Spleen (tissue), 11 donors: ENCODE measurements around the gene GJB1. TPM values are rescaled to one million over a fixed set of nuclear protein-coding genes. Genes with fewer than 3 reads are reported as not detected.
A peak's percentile ranks its signal among the peaks of the same experiment; 100 is the strongest.

Experiments used
- DNase-seq: peaks from one replicate; pipeline ENCODE4 v3.0.0-alpha.2; 2020
- H3K27ac ChIP-seq, 8 donors: fragments of 200-600 bp; sonication (generic) in 7 of 8; 1 replicate in 4 of 8; 2 replicates in 4 of 8; pipeline versions ENCODE4 v1.5.0 to v1.8.0; 2016 to 2021; ENCODE audit warnings: inconsistent platforms in 4 of 8, mild to moderate bottlenecking in 4 of 8, moderate library complexity in 1 of 8
- H3K27me3 ChIP-seq, 7 donors: fragments of 200-600 bp; sonication (generic) in 6 of 7; replicated peaks in 1 of 7; 1 replicate in 4 of 7; 2 replicates in 3 of 7; pipeline versions ENCODE4 v1.5.0 to v1.8.0; 2016 to 2021; ENCODE audit warnings: inconsistent platforms in 3 of 7, mild to moderate bottlenecking in 1 of 7
- H3K36me3 ChIP-seq, 6 donors: fragments of 200-600 bp; sonication (generic) in 5 of 6; 1 replicate in 4 of 6; 2 replicates in 2 of 6; pipeline versions ENCODE4 v1.5.0 to v1.8.0; 2016 to 2021; ENCODE audit warnings: inconsistent platforms in 2 of 6
- H3K4me1 ChIP-seq, 6 donors: fragments of 200-600 bp; sonication (generic) in 5 of 6; 1 replicate in 3 of 6; 2 replicates in 3 of 6; pipeline versions ENCODE4 v1.5.0 to v1.8.0; 2016 to 2021; ENCODE audit warnings: inconsistent platforms in 3 of 6
- H3K4me3 ChIP-seq, 8 donors: fragments of 200-600 bp; sonication (generic) in 7 of 8; 1 replicate in 4 of 8; 2 replicates in 4 of 8; pipeline versions ENCODE4 v1.5.0 to v1.8.0; 2016 to 2021; ENCODE audit warnings: inconsistent platforms in 4 of 8, mild to moderate bottlenecking in 4 of 8, moderate library complexity in 2 of 8
- H3K9me3 ChIP-seq, 8 donors: fragments of 200-600 bp; sonication (generic) in 7 of 8; 1 replicate in 4 of 8; 2 replicates in 4 of 8; pipeline versions ENCODE4 v1.5.0 to v1.8.0; 2016 to 2021; ENCODE audit warnings: inconsistent platforms in 4 of 8
- POLR2A ChIP-seq, 3 donors: fragments of 450-650 bp; IDR thresholded peaks; one replicate each; pipeline ENCODE4 v1.5.1; 2017; ENCODE audit warnings: antibody characterized with exemption in 3 of 3, mild to moderate bottlenecking in 1 of 3
- POLR2AphosphoS5 ChIP-seq, 3 donors: sonication (generic); formaldehyde crosslinking; IDR thresholded peaks; one replicate each; pipeline ENCODE4 v1.5.1; 2017; ENCODE audit warnings: antibody characterized with exemption in 3 of 3
- WGBS, 5 donors: extraction: QIAGEN DNeasy Blood & Tissue Kit in 3 of 5; methylation state at CpG; one replicate each; pipeline versions ENCODE4 v1.1.5 to v1.1.7; 2013 to 2018; 5-methylcytosine and 5-hydroxymethylcytosine counted together
- intact Hi-C: fragments of 100-400 bp; cut with DNase I; formaldehyde crosslinking; loops from one replicate; pipeline ENCODE4 v1.15.0; 2023; ENCODE audit warnings: low total_unique reads
- polyA plus RNA-seq, 3 donors: library from polyadenylated mRNA; stranded (reverse); fragments of 200-250 nt; gene quantifications; one replicate each; pipeline ENCODE4 v1.2.1, GENCODE V29; 2013
- total RNA-seq, 7 donors: library from RNA; depleted of rRNA in 3 of 7; stranded (reverse); fragments of >200 nt in 3 of 7; fragmentation: NEBNext Ultra II Directional in 4 of 7; extraction: Animal tissue kit (Norgen Biotek cat#: 25700) in 4 of 7; gene quantifications; one replicate each; pipeline versions ENCODE4 v1.1.0 to v1.2.1, GENCODE V29; 2016 to 2021
- TF ChIP-seq, protein P1 (sequence below), 11 experiments: fragments of 200-600 bp in 7 of 11; fragments of 450-650 bp in 4 of 11; sonication (generic) in 4 of 11; IDR thresholded peaks in 8 of 11; conservative IDR thresholded peaks in 3 of 11; 1 replicate in 7 of 11; 2 replicates in 4 of 11; pipeline versions ENCODE4 v1.4.0 to v1.8.0; 2016 to 2021; ENCODE audit warnings: antibody characterized with exemption in 11 of 11, inconsistent platforms in 4 of 11, mild to moderate bottlenecking in 1 of 11
- donor health status: healthy with polysubstance abuse.
- donor health status: DM: no; HTN: no; CAD: no; lungs with moderate emphysema.
- donor health status: DM: no; HTN: no; CAD: no.
- donor health status: Bipolar disorder and iron deficiency.
- donor health status: healthy.
- donor health status: DM: no; HTN: no; CAD: no.
- donor health status: DM: yes; HTN: yes; CAD: no.

Gene GJB1
- total and polyA plus RNA-seq, 10 donors, result not detected

DNA sequence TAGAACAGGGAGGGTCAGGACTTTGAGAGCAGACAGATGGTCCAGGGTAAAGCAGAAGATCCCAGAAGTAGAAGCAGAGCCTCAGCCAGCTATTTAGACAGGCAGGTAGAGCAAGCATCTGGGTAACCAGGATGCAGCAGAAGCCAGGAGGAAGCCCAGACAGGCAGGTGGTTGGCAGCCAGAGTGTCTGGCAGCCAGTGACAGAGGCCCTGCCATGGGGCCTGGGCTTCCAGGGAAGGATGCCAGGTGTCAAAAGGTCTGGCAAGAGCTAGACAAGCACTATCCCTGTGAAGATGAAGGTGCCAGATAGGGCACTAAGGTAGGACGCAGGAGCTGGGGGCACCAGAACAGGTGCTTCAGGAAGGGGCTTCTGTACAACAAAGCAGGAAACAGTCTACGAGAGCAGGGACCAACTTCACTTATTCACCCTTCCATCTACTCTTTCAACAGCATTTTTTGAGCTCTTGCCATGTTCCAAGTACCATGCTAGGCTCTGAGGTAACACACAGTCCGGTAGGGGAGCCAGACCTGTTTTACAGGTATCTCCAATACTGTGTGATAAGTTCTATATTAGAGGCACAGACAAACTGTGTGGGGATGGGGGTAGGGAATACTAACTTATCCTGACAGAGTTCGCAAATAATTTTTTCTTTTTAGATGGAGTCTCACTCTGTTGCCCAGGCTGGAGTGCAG, 38.1 kb upstream of the GJB1 start:
- TF ChIP-seq POLR2AphosphoS5 (IDR thresholded peaks at IDR 0.05) (no peak), POLR2A (IDR thresholded peaks at IDR 0.05) (no peak)
- TF ChIP-seq, protein P1, sequence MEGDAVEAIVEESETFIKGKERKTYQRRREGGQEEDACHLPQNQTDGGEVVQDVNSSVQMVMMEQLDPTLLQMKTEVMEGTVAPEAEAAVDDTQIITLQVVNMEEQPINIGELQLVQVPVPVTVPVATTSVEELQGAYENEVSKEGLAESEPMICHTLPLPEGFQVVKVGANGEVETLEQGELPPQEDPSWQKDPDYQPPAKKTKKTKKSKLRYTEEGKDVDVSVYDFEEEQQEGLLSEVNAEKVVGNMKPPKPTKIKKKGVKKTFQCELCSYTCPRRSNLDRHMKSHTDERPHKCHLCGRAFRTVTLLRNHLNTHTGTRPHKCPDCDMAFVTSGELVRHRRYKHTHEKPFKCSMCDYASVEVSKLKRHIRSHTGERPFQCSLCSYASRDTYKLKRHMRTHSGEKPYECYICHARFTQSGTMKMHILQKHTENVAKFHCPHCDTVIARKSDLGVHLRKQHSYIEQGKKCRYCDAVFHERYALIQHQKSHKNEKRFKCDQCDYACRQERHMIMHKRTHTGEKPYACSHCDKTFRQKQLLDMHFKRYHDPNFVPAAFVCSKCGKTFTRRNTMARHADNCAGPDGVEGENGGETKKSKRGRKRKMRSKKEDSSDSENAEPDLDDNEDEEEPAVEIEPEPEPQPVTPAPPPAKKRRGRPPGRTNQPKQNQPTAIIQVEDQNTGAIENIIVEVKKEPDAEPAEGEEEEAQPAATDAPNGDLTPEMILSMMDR (IDR thresholded peaks at IDR 0.05 in 8 of 11, conservative IDR thresholded peaks at IDR 0.05 in 3 of 11), result no peak
- Histone ChIP-seq H3K27me3 (no peaks in the 10 kb centered on the region), H3K9me3 (no peaks in the 10 kb centered on the region), H3K4me1 (peaks cover 0 to 20% (median 12%) of the 10 kb centered on the region in 6 donors), H3K4me3 (no peak overlapping the region), H3K27ac (no peak overlapping the region), H3K36me3 (no peaks in the 10 kb centered on the region)
- WGBS, 5 donors, result 83 to 93% (median 87%) methylated on average over 4 of the region's 4 CpGs
- no peak for DNase-seq
- intact Hi-C loops, result no loop called here

DNA sequence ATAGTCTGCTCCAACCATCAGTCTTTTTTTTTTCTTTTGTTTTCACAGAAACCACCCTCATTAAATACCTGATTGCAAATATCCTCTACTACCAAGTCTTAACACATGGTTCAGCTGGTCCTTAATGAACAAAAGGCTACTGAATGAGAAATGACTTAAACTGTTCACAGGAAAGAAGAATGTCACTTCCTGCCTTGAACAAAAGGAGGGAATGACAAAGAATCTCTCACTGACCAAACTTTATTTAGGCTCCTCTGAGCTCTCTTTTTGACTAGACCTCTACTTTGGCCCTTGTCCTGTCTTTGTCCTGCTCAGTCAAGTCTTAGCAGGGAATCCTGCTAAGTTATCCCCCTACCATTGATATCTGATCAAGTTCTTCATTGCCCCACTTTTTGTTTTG, 31.8 kb upstream of the GJB1 start:
- no peak overlapping the region for H3K27ac ChIP-seq
- no peak overlapping the region for H3K4me3 ChIP-seq
- intact Hi-C loops, result no loop called here
- no peaks in the 10 kb centered on the region for H3K9me3 ChIP-seq
- H3K27me3 ChIP-seq, result no peaks in the 10 kb centered on the region
- H3K4me1 ChIP-seq, result peaks cover 0 to 11% (median 0%) of the 10 kb centered on the region in 6 donors
- TF ChIP-seq, protein P1 (IDR thresholded peaks at IDR 0.05 in 8 of 11, conservative IDR thresholded peaks at IDR 0.05 in 3 of 11), result no peak
- TF ChIP-seq POLR2A (IDR thresholded peaks at IDR 0.05) (no peak), POLR2AphosphoS5 (IDR thresholded peaks at IDR 0.05) (no peak)
- H3K36me3 ChIP-seq, result no peaks in the 10 kb centered on the region
- DNase-seq, result no peak

- no peak for DNase-seq
- intact Hi-C loops, result no loop called here
- H3K4me1 ChIP-seq, result peaks cover 0 to 28% (median 0%) of the 10 kb centered on the region in 6 donors
- H3K4me3 ChIP-seq, result peak overlapping the region; percentile 2 to 70 (median 36)
- H3K27ac ChIP-seq, result peak overlapping the region in 5 of 8 donors; percentile 2 to 81 (median 73)
- 36 to 56% (median 47%) methylated on average over 4 of the region's 4 CpGs for WGBS, 5 donors
- TF ChIP-seq POLR2AphosphoS5 (IDR thresholded peaks at IDR 0.05), result no peak
- TF ChIP-seq, protein P1 (IDR thresholded peaks at IDR 0.05 in 8 of 11, conservative IDR thresholded peaks at IDR 0.05 in 3 of 11), result no peak
- no peak for TF ChIP-seq POLR2A (IDR thresholded peaks at IDR 0.05)
- H3K27me3 ChIP-seq, result no peaks in the 10 kb centered on the region
- H3K9me3 ChIP-seq, result no peaks in the 10 kb centered on the region
- H3K36me3 ChIP-seq, result no peaks in the 10 kb centered on the region
These were observed 26.9 kb upstream of the GJB1 start for GRCh38 chrX:71195964-71196649.

GRCh38 chrX:71198066-71198465, 25.0 kb upstream of the GJB1 start:
- H3K4me3 ChIP-seq, result peak overlapping the region; percentile 20 to 70 (median 36)
- intact Hi-C loops, result no loop called here
- peaks cover 0 to 28% (median 0%) of the 10 kb centered on the region in 6 donors for H3K4me1 ChIP-seq
- H3K27ac ChIP-seq, result peak overlapping the region in 7 of 8 donors; percentile 38 to 81 (median 72)
- WGBS, 5 donors, result 0 to 51% (median 28%) methylated on average over 3 of the region's 3 CpGs
- TF ChIP-seq POLR2AphosphoS5 (IDR thresholded peaks at IDR 0.05) (no peak), POLR2A (IDR thresholded peaks at IDR 0.05) (no peak)
- TF ChIP-seq, protein P1 (IDR thresholded peaks at IDR 0.05 in 8 of 11, conservative IDR thresholded peaks at IDR 0.05 in 3 of 11), result no peak
- H3K9me3 ChIP-seq, result no peaks in the 10 kb centered on the region
- H3K36me3 ChIP-seq, result no peaks in the 10 kb centered on the region
- no peaks in the 10 kb centered on the region for H3K27me3 ChIP-seq
- peak; percentile 12 for DNase-seq
